Measurements from ENCODE around the gene CPO.

CPO gene

DNA sequence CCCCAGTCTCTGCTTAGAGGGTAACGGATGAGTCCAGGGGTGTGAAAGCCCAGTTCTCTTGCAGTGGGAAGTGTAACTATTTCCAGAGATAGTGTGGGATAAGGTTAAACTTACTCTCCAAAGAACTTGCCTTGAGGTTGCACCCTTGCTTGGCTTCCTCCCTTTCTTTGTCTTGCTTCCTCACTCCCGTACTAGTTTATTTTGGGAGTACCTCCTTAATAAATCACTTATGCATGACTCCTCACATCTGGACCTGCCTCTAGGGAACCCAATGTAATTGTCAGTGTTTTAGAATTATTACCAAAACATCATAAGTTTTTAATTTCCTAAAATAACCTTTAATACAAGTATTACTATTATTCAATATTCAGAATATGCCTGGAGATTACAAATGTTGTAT, 35.2 kb downstream of the CPO start:
- no peak for DNase-seq

DNA sequence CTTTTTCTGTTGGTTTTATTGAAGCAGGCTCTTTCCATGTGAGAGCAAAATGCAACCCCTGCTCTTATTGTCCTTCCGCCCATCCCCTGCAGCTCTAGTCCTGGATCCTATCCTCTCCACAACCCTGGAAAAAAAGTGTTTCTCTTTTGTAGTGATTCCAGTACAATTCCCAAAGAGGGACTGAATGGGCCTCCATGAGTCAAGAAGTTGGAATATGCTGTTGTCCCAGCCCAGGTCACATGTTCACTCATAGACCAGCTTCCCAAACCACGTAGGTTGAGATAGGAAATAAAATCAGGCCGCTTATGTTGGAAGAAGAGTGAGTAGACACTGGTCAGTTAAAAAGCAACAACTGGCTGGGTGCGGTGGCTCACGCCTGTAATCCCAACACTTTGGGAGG, 39.4 kb downstream of the CPO start:
- no peak for DNase-seq

DNA sequence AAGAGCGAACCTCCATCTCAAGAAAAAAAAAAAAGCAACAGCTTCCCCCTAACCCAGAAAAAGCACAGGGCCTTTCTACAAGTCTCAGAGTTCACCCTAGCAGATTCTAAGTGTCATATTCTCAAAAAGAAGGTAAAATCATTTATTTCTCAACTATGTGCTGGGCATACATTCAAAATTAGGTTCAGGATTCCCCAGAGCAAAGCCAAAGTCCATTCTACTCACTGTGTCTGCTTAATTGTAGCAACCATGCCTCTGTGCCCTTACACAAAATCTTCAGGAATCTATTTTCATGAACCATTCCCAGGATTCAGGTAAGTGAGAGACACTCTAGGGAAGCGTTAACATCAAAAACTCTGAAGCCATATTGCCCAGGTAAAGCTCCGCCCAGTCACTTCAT, 40.0 kb downstream of the CPO start:
- no peak for DNase-seq

DNA sequence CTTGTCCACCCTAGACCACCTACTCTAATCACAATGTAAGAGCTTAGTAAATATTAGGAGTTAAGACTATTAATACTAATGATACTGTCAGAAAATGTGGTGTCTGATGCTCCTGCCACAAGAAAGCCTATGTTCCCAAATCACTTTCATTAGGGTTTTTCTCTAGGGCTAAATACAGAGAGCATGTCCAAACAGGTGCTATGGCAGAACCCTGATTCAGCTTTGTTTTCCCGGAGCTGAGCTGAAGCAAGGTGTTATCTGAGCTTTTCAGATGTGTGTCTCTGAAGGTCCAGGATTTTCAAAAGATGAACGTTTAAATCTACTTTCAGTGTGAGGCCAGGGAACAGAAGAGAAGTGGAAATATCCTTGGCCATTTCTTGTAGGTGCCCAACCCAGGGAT, 40.6 kb downstream of the CPO start:
- no peak for DNase-seq

DNA sequence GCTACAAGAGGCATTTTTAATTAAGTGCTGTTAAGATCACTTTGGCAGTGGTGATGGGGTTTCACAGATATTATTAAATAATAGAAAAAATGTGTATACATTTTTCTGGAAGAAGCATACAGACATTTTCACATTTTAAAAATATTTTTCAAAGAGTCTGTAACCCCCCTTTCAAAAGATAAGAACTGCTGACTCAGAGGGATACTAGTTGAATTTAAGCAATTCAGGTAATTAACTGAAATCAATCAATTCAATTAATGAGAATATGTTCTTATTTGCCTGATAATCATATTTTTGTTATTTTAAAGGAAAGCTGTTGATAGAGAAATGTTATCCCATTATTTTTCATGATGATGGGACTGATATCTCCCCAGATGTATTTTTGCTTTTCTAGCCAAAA, 41.1 kb downstream of the CPO start:
- DNase-seq = no peak

DNA sequence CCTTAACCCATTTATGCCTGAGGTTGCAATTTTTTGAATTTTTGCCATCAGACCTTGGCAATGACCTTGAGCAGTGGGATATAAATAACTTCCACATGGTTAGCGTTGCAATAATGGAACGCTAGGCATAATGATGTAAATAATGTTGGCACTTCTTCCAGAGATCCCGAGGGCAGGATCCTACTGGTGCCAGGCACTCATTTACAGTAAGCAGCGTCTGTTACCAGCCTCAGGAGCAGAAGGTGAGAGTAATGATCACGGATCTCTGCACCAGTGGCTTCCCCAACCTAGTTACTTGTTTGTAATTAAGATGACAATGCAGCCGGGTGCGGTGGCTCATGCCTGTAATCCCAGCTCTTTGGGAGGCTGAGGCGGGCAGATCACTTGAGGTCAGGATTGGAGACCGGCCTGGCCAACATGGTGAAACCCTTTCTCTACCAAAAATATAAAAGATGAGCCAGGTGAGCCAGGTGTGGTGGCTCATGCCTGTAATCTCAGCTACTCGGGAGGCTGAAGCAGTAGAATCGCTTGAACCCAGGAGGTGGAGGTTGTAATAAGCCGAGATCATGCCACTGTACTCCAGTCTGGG, 41.9 kb downstream of the CPO start:
- DNase-seq = no peak

DNA sequence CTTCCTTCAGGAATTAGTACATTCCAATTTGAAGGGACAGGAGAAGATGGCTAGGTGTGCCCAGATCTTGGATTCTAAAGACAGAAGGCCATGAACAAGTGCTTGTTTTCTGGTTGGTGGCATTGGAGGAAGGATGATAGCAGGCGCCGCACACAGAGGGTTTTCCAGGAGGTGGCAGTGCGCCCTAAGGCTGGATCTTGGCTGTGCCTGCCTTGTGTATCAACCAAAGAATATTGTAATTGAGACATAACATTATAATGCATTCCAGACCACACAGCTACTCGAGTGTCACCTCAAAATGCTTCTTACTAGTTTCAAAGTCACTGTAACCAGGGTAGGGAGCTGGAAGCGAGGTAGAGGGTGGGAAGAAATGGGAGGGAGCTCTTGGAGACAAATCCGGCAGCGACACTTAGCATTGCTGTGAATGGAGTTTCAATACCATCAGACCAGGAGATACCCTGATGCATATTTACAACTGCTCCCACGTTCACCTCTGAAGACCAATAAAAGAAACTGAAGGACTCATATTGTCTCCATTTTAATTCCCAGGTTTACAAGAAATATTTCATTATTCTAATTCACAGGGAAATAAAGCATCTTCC, 42.5 kb downstream of the CPO start:
- peak; percentile 74 to 82 (median 80) for DNase-seq

DNA sequence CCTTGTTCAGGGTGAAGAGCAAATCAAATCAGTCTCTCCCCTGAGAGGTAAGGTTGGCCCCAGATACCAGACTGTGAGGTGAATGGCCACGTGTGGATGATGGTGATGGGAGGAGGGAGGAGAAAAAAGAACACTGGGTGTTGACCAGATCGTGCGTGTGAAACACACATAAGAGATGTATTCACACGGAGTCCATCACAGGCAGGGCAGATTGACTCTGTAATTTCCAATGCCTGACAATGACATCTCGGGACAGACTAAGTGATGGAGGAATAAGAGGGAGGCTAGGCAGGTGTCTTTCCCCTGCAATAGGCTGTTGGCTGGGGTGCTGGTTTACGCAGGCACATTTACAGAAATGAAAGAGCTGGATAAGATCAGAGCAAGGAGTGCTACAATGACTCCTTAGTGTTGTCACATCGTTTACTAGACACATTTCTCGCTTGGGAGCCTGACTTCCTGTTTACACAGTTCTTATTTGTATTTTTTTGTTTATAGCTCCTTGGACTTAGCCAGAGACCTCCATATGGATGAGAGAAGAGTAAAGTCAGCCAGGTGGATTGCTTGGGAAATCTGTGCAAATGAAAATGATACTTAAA, 43.1 kb downstream of the CPO start:
- peak; percentile 19 to 68 (median 50) for DNase-seq

DNA sequence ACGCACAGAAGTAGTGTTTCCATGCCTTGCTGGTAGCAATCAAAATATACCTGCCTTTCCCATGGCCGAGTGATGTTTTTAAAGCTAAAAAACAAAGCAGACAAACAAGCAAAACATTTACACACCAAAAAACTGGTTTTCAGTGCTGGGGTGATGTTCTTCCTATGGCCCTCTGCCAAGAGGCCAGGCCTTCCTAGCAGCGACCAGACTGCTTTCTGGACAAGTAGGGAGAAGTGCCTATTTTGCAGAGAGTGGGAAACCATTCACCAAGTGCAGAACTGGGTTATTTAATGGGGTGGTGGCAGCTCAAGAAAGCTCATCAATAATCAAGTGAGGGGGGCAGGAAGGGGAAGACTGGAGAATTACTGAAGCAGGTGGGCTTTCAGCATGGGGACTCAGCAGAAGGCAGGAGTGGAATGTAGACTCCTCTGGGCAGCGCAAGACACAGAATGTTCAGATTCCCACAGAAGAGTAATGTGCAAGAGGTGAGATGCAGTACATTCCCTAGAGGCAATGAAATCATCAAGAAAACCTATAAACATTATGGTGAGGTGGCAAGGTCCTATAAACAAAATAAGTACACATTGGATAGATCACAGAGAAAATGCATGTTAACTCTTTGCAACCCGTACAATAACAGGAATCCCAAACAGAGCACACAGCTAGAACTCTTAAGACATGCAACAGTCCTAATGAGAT, 44.0 kb downstream of the CPO start:
- DNase-seq = peak; percentile 26 to 75 (median 56)

DNA sequence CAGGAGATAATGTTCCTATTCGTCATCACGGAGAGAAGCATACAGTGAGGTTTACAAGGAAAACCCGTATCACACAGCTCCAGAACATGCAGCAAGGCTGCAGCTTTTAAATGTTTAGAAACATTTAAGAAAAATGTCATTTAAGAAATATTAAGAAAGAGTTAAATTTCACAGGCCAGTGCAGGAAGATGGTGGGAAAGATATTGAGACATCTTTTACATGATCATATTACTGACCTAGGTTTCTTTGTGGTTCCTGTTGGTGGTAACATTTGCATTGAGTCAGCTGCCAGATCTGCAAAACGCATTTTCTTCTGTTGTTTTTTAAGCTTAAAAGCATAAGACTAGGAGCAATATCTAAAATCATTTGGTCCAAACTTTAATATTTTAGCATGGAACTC, 44.9 kb downstream of the CPO start:
- DNase-seq = peak; percentile 37 to 77 (median 56)

DNA sequence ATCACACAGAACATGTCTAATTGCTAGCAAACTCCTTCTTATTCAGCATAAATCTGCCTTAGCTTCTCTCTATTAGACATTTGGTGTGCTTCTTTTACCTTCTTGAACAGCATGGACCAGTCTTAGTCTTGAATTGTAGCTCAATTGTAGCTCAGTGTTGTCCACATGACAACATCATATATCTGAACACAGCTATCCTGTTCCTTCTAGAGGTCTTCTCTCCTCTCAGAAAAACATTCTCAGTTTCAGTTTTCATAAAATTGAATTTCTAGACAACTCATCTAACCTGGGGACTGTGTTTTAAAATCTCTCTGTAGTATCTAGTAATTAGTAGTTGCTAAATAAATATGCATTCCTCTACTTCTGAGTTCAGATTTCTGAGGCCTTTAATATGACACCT, 47.6 kb downstream of the CPO start:
- DNase-seq = no peak

DNA sequence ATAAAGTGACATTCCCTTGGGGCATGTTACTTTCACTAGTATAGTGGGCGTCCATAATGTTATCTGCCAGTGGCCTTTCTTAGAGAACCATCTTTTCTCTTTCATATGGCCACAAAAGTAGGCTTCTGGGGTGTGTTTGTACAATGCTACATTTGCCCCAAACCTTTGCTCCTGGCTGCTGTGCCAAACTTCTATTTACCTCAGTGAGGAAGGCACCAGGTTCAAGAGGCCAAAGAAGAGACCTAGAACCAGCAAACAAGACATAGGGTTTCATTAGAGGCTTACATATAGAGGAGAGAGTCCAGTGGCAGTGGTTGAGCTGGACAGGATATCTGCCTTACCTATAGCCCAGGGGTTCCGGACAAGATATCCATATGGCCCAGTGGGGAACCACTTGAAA, 48.5 kb downstream of the CPO start:
- no peak for DNase-seq

DNA sequence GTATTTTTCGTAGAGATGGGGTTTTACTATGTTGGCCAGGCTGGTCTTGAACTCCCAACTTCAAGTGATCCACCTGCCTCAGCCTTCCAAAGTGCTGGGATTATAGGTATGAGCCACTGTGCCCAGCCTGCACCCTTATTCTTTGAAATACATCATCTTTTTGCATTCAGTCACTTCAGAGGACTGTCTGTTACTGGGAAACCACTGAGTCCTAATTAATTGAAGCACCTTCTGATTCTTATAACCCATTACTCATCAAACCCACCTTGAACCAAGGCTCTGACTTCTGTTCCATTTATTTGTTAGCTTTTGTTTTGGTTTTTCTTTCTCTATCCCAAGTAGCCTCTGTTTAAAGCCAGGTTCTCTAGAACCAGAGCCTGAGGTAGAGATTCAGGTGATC, 49.6 kb downstream of the CPO start:
- no peak for DNase-seq

DNA sequence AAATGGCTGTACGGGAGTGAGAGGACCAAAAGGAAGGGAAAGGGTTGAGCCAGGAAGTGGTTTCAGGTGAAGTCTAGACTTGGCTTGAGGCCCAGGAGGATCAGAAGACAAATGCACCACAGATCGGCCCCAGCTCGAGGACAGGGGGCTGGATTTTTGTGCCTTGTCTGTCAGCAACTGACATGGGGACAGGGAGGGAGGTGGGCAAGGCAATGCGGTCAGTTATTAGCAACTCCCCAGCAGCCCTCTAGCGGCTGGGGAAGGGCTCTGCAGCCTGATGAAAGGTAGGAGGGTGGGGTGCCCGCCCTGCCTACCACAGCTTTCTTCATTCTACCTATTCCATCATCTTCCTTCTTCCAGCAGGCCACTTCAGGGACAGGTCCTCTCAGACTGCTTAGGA, 50.0 kb downstream of the CPO start:
- peak; percentile 54 to 75 (median 66) for DNase-seq

DNA sequence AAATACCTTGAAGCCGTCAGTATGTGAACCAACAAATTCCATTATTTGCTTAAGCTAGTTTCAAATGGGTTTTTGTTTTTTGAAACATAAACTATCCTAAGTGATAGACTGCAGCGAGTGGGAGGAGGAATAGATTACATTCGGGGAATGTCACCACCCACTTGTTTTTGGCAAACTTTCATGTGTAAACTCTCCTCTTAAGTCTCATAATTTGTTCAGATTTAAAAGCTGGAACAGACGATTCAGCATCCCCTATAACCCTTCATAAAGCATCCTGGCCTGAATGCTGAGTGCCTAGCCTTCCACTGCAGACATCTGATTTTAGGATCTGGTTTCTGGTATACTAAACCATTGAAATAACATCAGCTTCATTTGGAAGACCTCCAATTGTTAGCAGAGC, 51.0 kb downstream of the CPO start:
- DNase-seq = no peak

DNA sequence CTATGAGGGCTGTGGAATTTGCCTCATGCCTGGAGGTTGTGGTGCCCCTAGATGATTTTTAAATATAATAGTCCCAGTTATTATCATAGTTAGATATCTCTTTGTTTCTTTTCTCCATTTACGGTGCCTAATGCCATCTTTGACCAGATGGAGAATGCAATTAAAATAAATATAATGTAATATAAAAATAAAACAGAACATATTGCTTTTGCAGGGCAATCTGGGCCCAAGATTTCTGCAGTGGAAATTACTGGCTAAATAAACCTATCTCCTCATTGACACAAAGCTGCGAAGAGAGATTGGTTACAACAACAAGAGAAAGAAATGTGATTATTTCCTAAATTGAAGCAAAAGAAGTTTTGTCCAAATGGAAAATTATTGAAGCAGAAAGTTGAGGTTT, 51.8 kb downstream of the CPO start:
- no peak for DNase-seq

DNA sequence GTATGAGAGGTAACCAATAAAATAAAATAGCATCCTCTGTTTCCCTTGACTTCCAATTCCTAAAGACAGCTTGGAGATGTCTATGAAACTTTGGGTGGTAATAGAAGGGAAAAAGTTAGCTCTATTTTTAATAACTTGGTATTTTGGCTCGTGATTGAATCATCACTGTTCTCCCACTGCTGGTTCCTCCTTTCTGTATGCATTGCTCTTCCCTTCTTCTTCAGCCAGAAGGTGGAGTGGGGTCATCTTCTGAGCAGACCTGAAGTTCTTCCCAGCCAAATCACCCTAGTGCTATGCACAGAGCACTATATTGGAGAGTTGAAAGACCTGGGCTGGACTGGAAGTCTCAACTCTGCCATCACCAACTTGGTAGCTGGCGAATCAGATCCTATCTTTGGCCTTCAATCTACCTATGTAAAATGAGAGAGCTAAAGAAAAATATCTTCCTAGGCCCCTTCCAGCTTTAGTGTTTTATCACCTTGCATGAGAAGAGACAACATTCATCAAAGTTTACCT, 54.1 kb downstream of the CPO start:
- DNase-seq = peak in 3 of 4 experiments; percentile 36 to 54 (median 53)

DNA sequence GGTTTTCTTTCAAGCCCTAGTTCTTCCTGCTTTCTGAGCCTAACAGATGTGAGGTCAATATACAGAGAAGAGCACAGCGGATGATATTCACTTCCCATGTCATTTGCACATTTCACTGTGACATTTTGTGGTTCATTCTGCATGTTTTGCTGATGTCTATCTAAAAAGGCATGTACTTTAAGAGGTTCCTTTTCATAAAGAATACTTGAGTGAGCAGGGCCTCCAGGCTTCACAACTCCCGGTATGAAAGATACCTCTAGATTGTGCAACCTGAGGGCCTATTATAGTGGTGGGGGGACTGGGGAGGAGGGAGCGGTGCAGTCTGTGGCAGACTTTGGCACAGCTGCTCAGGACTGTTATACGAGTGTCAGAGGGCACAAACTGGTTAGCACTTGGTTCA, 54.6 kb downstream of the CPO start:
- DNase-seq = peak; percentile 18 to 62 (median 42)

DNA sequence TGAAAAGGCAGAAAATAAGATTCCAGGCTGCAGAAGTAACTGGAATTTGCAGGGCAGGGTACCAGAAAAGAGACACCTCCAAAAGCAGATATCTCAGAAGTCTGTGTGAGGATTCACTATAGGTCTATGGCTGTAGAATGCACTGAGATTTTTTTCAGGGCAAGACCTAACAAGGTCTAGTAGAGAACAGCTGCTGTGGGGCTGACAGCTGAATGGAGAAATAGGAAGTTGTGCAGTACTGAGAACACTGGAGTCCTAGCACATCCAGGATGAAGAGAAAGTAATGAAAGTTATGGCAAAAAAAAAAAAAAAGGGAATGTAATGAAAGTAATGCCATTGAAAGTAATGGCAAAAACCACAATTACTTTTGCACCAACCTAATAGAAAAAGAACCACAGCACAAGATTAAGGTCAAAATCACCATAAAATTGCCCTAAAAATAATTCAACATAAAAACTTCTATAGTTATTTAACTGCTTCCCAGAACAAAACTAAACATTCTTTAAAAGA, 57.3 kb downstream of the CPO start:
- DNase-seq = peak in 3 of 4 experiments; percentile 10 to 36 (median 29)

DNA sequence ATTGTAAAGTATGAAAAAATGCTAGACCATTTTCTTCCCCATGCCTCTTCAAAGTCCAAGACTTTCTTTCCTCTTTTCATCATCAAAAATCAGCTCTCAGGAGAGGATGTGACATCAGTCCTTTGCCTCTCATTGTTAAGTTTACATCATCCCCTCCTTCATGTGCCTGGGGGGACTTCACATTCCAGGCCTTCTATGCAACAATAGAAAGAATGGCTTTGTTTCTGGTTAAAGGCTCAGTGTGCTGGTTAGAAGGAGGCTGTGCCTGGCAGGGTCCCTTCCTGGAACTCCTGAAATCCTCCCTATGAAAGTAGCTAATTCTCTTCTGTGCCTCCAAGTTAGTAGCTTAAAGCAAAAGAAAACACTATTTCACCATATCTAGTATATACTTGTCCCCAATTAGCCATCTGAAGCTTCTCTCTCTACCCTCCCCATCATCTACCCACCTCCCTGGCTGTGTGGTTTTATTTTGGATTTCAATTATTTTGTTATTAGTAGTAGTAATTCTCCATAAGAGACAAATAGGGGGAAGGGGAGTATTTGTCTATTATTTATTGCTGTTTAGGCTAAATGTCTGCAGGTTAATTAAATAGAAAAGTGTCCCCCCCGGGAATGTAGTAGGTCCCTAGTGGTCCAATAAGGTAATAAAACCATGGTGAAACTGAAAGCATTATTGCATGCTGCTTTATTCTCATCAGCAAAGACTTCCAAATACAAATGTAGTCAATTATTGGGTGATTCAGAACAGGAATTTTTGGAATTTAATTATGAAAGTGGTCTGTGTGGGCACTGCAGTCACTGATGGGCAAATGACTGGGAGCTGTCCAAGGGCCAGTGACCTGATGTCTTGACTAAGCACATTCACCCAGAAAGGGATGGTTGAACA, 69.0 kb downstream of the CPO start:
- peak in 1 of 4 experiments; percentile 20 for DNase-seq

DNA sequence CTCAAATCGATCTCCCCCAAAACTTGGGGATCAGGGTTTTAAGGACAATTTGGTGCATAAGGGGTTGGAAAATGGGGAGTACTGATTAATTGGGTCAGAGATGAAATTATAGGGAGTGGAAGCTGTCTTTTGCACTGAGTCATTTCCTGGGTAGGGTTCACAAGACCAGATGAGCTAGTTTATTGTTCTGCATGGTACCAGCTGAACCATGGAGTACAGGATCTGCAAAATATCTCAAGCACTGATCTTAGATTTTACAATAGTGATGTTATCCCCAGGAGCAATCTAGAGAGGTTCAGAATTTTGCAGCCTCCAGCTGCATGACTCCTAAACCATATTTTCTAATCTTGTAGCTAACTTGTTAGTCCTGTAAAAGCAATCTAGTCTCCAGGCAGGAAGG, 73.1 kb downstream of the CPO start:
- DNase-seq = no peak

DNA sequence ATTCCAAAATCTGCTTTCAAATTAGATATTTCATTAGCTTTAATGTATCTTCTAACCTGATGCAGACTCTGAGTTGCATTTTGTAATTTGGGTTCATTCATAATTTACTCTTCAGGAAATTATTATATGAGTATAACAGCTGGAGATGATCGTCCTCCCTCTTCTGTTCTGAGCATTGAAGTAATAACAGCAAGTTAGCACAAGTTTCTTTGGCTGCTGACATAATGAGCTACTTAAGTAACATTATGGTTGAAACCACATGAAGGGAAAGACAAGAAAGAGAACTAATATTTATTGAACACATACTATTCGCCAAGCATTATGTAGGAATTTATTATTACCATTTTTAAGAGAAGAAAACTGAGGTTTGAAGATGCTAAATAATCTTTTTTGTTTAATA, 75.1 kb downstream of the CPO start:
- no peak for DNase-seq
